Measurements from ENCODE around the gene CMKLR1.

The CMKLR1 gene

GRCh38 chr12:108358580-108358965 is 19.5 kb upstream of the CMKLR1 start:
- no peak for DNase-seq (ENCODE audit: low read depth, low spot score)
- POLR2A ChIA-PET = no interaction called here
- TF ChIP-seq, protein P1, sequence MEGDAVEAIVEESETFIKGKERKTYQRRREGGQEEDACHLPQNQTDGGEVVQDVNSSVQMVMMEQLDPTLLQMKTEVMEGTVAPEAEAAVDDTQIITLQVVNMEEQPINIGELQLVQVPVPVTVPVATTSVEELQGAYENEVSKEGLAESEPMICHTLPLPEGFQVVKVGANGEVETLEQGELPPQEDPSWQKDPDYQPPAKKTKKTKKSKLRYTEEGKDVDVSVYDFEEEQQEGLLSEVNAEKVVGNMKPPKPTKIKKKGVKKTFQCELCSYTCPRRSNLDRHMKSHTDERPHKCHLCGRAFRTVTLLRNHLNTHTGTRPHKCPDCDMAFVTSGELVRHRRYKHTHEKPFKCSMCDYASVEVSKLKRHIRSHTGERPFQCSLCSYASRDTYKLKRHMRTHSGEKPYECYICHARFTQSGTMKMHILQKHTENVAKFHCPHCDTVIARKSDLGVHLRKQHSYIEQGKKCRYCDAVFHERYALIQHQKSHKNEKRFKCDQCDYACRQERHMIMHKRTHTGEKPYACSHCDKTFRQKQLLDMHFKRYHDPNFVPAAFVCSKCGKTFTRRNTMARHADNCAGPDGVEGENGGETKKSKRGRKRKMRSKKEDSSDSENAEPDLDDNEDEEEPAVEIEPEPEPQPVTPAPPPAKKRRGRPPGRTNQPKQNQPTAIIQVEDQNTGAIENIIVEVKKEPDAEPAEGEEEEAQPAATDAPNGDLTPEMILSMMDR (IDR thresholded peaks at IDR 0.05; ENCODE audit: insufficient read depth, low read length, missing control alignments) = no peak
- CTCF ChIA-PET = no interaction called here
- H3K4me3 ChIP-seq (ENCODE audit: low read depth, low read length) = no peak overlapping the region

DNA sequence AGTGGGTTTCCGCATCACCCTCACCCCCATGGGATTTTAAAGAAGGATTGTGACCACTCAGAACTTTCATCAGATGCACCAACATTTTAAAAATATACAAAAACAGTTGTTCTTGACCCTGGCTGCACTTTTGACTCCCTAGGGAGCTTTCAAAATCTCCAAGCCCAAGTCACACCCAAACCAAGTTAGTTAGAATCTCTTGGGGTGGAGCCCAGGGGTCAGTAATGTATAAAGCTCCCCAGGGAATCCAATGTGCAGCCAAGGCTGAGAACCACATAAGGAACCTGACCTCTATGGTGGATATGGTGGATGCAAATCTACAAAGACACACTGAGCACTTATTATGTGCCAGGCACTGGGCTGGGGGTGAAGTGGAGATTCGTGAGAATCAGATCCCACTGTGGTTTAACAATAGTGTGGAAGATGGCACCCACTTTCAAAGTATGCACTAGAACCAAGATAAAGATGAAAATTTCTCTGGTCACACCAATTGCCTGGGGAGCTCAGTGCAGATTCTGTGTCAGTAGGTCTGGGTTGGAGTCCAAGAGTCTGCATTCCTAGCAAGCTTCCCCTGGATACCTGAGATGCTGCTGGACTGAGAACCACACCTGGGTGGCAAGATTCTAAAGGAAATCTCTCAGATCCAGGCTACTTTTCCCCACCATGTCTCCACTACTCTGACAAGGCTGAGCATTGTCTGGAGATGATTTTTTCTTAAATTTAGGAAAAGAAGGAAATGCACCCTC is 18.9 kb upstream of the CMKLR1 start:
- TF ChIP-seq, protein P1 (IDR thresholded peaks at IDR 0.05; ENCODE audit: insufficient read depth, low read length, missing control alignments) = no peak
- H3K4me3 ChIP-seq (ENCODE audit: low read depth, low read length) = no peak overlapping the region
- POLR2A ChIA-PET = no interaction called here
- DNase-seq (ENCODE audit: low read depth, low spot score) = no peak
- CTCF ChIA-PET = interaction anchor here (1.1 kb wide), 1 partner anchor 100 kb away, joined by 3 read pairs; no protein-coding TSS in a partner anchor

DNA sequence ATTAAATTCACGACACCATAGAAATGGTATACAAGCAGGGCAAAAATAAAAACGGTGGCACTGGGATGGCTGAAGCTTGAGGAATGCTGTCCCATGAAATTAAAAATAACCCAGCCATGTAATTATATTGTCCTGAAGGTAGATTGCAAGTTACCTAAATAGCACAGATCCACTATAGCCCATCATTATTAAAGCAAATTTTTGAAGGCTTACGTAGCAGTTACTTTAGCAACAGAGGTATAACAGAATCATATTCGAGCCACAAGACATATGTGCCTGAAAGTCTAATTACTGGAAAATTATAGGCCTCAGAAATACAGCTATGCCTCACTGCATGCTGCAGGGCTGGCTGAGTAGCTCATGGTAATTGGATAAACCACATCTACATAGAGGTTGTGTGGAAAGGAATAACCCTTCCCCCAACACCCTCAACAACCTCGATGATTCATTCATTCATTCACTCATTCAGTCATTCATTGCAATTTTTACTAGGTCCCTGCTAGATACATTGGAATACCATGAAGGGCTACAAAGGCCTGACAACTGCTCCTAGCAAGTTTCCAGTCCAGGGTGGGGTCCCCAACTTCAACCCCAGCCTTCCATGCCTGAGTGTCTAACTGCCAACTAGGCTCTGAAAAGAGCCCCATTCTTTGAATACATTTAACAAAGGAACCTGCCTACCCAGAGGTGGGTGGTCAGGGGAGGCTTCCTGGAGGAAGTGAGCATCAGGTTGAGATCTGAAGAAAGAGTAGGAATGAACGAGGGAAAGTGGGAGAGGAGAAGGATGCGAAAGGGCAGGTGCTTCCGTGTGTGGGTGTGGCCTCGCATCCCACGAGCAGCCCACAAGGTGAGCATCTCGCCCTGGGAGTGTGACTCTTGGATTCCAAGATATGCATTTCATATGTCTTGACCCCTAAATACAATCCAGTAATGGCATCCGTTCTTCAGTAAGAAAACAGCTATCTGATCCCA is 18.0 kb upstream of the CMKLR1 start:
- ChIA-PET POLR2A (no interaction called here), CTCF (interaction anchor here (1.1 kb wide), 1 partner anchor 101 kb away, joined by 3 read pairs; no protein-coding TSS in a partner anchor)
- DNase-seq (ENCODE audit: low read depth, low spot score) = no peak

DNA sequence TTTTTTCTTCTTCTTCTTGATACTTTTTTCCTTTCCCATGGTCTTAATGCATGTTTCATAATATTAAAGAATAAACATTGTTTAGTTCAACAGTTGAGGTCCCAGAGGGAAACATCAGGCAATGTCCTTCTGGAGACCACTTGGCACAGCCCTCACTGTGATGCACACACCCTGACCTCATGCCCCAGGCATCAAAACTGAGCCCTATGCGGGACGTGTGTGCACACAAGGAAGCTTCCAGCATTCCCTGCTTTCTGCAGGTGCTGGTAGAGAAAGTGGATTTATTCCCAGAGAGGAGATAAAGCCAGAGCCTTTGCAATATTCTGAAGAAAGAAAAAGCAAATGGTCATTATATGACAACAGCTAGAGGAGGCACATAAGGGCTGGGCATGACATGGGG is 16.0 kb upstream of the CMKLR1 start:
- CTCF ChIA-PET = no interaction called here
- POLR2A ChIA-PET = no interaction called here
- no peak for DNase-seq (ENCODE audit: low read depth, low spot score)

More for the DNA sequence above, 18.0 kb upstream of the CMKLR1 start:
- TF ChIP-seq, protein P1 (IDR thresholded peaks at IDR 0.05; ENCODE audit: insufficient read depth, low read length, missing control alignments) = no peak
- no peak overlapping the region for H3K4me3 ChIP-seq (ENCODE audit: low read depth, low read length)

GRCh38 chr12:108352591-108352990 is 13.5 kb upstream of the CMKLR1 start:
- DNase-seq (ENCODE audit: low read depth, low spot score) = no peak
- ChIA-PET CTCF (no interaction called here), POLR2A (no interaction called here)
- no peak overlapping the region for H3K4me3 ChIP-seq (ENCODE audit: low read depth, low read length)
- TF ChIP-seq, protein P1 (IDR thresholded peaks at IDR 0.05; ENCODE audit: insufficient read depth, low read length, missing control alignments) = no peak

More for the DNA sequence above, 16.0 kb upstream of the CMKLR1 start:
- H3K4me3 ChIP-seq (ENCODE audit: low read depth, low read length) = no peak overlapping the region
- TF ChIP-seq, protein P1 (IDR thresholded peaks at IDR 0.05; ENCODE audit: insufficient read depth, low read length, missing control alignments) = no peak

GRCh38 chr12:108350511-108350910 is 11.4 kb upstream of the CMKLR1 start:
- no peak for DNase-seq (ENCODE audit: low read depth, low spot score)
- ChIA-PET CTCF (no interaction called here), POLR2A (no interaction called here)
- TF ChIP-seq, protein P1 (IDR thresholded peaks at IDR 0.05; ENCODE audit: insufficient read depth, low read length, missing control alignments) = no peak
- no peak overlapping the region for H3K4me3 ChIP-seq (ENCODE audit: low read depth, low read length)
